Measurements from ENCODE around the gene IMP4.

Gene IMP4

DNA sequence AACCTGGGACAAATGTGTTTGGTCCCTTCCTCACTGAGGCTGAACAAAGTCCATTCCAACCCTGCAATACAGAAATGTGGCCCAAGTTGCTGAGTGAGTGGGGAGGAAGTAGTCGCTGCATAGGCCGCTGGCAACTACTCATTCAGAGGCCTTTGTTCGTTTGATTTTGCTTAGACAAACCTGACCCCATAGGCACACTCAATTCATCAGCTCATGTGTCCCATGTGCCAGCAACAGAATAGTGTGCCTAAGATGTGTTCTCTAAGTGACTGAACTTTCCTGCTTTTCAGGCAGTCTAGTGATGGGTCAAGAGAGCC lies 36.2 kb downstream of the IMP4 start:
- no peak for DNase-seq

DNA sequence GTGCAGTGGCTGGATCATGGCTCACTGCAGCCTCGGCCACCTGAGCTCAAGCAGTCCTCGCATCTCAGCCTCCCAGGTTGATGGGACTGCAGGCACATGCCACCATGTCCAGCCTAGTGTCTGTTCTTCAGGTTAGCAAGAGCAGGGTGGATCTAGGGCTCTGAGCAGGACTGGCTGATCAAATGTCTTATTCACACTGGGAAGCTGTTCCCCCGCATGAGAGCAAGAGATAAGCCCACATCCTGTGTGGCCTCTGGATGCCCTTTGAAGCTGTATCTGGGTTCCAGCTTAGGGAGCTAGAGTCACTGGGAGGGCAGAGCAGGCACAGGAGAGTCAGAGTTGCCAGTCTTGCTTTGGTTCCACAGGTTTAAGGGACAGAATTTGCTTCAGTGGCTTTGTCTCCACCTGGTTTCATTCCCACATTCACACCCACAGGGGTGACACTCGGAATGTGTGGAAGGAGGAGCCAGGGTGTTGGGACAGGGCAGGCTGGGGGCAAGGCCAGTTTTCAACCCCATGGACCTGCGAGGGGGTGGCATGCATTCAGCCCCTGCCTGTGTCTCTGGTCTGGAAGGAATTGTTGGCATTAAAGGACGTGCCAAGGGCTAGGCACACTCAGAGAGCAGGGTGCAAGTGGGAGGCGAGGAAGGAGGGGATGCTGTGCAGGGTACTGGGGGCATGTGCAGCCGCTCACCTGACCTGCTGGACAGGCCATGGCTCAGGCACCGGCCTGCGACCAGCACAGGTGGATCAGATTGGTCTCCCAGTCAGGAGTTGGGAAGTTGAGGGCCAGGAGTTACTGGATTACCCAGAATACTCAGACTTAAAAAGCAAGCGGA lies 37.6 kb downstream of the IMP4 start:
- no peak for DNase-seq

DNA sequence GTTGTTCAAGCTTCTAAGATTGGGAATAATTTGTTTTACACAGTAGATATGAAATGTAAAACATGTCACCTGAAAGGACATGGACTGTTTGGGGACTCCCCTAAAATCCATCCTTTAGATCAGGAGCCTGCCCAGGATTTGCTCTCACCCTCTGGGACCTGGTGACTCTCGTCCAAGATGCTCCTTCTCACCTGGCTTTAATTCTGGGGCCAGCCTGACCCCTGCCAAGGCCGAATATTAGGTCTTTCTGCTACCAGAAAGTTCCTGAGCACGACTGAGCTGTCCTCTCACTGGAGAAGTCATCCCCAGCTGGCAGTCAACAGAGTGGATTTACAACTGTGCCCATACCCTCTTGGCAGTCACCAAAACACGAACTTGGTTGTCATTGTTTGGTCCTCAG lies 38.4 kb downstream of the IMP4 start:
- no peak for DNase-seq

DNA sequence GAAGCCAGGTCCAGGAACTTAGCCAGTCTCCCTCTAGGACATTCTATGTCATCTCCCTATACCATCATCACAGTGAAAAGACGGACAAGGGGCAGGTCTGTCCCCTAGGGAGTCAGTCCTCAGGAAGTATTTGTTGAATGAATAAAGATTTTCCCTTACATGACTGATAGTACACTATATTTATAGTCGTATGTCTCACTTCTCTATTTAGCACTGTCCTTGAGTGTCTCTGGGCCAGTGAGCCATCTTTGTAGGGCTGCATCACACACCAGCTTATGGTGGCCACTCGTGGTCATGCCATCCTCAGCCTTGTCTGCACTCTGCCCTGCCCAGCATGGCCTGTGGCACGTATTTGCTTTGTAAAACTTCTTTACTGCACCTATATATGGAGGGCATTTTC lies 38.9 kb downstream of the IMP4 start:
- DNase-seq, result no peak

DNA sequence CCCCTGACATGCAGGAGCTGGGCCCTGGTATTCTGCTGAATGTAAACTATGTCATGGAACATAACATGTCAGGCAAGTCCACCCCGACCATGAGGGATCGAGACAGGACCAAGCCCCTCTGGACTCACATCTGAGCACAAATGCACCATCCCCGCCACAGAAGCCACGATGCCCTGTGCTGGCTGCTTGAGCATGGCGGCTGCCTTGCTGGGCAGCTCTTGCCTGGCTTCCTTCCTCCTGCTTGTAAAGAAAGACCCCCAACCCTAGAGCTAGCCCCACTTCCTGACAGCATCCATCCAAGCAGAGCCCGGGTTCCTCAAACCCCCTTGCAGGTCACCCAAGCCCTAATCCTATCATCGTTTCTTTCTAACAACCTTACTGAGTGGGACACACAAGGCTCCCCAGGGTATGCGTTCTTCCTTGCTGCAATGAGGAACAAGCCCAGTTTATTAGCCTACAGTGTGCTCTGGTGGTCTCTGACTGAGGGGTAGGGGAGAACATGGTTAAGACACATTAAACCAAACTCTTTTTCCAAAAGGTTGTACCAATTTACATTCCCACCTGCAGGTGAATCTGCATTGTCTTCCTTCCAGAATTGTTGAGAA lies 39.7 kb downstream of the IMP4 start:
- no peak for DNase-seq

DNA sequence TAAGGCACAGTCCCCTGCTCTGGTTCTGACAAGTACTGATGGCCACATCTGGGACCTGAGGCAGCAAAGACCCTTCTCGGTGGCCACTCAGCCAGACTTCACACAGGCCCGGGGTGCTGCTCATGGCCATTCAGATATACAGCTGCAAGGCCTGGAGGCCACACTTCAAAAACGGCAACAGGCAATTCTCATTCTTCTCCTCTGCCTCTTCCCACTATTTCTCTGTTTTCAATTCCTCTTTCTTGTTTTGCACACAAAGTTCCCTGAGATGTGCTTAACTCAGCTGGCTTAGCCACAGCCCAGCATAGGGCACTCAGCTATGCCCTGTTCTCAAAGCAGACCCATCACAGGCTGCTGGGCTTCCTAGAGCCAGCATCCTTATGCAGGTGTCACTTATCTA lies 43.0 kb downstream of the IMP4 start:
- no peak for DNase-seq

DNA sequence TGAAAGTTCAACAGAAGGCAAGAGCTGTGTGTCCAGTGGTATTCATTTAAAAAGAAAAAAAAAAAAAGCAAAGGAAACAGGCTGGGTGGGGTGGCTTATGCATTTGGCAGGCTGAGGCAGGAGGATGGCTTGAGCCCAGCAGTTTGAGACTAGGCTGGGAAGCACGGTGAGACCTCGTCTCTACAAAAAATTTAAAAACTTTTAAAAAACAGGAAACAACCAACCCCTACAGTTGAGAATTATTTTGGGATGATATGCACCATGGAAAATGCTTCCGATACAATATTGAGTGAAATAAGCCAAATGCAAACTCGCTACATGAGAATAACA lies 44.3 kb downstream of the IMP4 start:
- no peak for DNase-seq

DNA sequence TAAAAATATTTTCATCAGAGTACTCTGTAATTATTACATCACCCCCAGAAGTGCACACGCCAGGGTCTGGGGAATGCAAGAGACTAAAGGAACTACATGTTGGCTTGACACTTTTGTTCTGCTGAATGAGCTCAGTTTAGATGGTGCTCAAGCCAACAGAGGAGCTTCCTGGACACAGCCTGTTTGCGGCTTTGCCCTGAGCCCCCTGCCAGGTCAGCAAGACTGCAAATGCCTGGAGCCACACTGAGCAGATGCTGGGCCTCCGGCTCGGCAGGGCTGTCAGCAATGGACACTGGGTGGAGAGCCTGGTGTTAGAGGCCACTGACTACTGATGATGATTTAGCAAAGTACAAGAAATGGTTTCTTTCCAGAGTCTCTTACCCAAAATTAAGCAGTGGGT lies 45.1 kb downstream of the IMP4 start:
- DNase-seq, result no peak

DNA sequence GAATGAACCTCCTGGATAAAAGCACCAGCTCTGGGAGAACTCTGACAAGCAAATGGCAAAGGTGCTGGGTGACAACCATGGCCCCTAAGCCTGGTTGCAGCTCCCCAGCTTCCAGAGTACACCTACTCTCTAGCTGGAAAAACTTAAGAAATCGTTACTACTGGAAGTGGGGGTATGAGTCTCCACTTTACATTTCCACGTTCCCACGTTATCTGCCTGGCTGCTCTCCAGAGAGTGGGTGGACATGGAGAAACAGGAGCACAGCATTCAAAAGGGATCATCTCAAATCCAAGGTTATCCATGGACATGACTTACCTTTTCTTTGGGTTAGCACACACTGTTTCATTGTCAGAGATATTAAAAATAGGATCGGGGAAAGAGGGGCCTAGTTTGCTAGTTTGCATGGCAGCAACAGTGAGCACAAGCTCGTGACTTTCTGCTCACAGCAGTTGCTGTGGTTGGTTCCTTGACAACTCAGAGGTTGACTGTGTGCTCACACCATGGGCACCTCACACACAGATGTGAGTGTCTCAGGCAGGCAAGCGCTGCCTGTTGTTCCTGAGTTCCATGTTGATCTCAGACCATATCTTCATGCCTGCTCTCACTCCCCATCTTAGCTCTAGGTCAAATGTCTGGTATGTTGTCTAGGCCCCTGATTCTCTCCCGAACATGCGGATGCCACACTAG lies 45.7 kb downstream of the IMP4 start:
- DNase-seq, result no peak

DNA sequence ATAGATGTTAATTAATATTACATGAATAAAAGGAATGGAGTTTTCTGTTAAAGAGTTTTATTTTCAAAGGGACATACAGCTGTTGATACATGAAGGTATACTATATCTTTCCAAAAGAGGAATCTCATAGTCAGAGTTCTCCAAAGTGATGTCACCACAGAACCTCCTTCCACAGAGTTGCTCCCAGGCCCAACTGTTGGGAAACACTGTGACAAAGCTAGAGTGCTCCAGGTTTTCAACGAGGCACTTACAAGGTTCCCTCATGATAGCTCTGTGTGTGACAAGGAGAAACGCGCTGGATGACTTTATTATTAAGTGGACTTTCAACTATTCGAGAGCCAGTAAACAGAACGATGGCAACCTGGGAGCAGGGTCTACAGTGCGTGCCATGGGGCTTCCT lies 46.7 kb downstream of the IMP4 start:
- no peak for DNase-seq

DNA sequence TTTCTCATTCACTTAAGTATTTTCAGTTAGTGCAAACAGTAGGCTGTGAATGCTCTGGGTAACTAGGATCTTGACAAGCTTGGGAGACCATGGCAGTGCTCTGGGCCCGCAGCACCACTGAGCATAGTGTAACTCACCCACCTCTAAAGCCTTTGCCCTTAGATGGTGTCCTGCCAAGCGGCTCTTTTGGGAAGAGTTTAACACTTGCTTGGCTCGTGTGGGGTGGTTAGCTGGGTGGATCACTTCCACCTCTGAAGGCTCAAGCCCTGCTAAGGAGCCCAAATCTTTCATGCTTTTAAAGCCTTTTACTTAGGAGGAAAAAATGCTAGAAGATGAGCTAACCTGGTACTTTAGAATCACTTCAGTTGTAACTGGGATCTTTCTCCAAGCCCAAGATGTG lies 47.1 kb downstream of the IMP4 start:
- no peak for DNase-seq

DNA sequence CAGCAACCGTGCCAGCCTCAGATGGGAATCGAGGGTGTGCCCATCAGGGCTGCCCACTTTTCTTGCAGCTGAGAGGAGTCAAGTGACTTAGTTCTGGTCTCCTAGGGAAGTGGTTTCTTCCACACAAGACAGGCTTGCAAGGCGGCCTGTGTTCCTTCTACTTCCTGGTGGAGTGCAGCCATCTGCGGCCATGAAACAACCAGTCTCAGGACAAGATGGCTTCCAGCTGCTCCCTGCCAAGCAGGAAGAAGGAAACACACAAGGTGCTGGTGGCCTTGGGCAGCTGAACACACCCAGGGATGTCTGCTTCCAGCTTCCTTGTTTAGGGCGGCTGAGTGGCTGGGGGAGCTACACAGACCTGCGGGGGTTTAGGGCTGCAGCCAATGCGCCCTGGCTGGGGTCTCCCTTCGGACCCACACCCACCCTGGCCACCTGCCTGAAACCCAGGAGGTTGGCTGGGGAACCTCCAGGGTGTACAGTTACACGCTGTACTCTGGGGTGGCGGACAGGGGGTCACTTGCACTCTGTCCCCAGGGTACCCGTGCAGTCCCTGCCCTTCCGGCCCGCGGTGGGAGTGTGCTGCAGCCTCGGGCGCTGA lies 47.9 kb downstream of the IMP4 start:
- DNase-seq, result no peak

DNA sequence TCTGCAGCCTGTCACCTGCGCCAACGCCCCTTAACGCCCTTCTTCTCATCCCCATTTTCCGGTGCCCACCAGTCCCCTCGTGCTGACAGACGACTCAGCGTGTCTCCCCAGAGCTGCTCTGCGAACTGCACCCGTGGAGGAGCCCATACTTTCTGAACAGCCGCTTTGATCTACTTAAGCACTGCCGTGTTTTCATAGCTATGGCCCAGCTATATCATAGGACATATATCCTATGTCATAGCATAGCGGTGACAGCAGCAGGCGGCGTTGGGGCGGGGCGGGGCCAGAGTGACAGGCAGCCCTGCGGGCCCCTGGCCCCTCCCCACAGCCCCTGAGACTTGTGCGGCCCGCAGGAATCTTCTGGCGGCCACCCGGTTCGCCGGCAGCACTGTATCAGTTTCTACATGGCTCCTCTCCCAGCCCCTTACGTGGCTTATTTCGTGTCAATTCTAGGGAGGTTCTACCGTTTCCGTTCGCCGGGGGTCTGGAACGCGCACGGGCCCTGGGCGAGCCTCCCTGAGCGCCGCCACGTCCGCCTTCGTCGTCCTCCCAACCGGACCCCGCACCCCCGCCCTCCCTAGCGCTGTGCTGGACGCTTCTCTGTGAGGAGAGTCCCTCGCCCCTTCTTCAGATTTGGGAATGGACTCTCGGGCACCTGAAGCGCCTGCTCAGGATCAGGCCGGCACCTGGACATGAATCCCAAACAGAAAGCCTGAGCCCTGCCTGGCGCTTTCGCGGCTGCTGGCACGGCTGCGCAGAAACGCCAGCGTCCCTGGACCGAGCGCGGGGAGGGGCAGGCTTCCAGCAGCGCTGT lies 48.6 kb downstream of the IMP4 start:
- DNase-seq, result peak; percentile 54 to 70

DNA sequence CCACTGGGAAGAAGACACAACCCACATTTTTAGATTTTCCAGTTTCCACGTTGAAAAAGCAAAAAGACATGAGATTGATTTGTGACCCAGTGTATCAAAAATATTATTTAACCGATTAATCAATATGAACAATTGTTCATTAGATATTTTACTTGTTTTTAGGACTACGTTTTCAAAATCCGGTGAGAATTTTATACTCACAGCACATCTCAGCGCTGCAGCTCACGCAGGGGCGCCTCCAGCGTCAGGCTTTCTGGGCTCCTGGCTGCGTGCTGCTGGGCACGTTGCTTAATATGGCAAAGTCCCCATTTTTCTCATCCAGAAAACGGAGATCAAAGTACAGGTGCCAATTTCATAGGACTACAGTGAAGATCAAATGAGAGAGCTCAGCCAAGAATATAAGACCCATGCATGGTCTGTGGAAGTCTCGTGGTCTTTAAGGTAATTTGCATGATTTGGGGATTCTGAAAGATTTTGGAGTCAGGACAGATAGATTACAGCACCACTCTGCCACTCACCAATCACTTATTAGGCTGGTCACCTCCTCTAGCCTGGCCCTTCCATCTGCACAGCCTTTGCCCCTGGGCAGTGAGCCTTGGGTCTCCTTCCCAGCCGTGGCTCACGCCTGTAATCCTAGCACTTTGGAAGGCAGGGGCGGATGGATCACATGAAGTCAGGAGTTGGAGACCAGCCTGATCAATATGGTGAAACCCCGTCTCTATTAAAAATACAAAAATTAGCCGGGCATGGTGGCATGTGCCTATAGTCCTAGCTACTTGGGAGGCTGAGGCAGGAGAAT lies 49.4 kb downstream of the IMP4 start:
- peak; percentile 27 to 49 for DNase-seq

DNA sequence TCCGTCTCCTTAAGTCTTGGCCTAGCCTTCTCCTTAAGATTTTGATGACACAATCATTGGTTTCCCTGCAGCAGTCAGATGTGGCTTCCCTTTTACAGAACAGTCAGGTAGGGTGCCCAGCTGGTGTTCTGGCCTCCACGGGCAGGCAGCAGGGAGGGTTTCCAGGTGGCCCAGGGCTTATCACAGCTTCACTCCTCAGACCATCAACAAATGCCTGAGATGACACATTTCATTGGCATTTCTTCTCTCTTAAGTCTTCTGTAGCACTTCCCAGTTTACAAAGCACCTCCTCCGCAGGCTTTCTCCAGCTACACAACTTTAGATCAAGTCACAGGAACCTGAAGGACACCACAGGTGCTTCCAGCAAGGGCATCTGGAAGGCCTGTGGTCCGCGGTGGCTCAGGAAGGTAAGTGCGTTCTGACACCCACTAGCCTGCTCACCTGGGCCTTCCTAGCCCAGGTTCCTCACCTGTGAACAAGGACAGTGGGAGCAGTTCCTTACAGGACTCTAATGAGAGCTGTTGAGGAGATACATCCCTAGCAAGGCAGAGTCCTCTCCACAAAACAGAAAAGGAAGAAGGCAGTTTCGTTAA lies 50.7 kb downstream of the IMP4 start:
- no peak for DNase-seq

All from SHP77 (cell line).